GM12872 (cell line): Measurements from ENCODE around the gene TLR6.

Experiments
- CTCF ChIP-seq: IDR thresholded peaks from 3 replicates; pipeline ENCODE4 v1.5.1; 2011; ENCODE audit warnings: low read depth, mild to moderate bottlenecking, low read length, moderate library complexity; ENCODE audit not compliant: insufficient read depth

The TLR6 gene

GRCh38 chr4:38788317-38788716, 68.3 kb downstream of the TLR6 start:
- no peak for TF ChIP-seq CTCF

GRCh38 chr4:38787693-38788092, 68.9 kb downstream of the TLR6 start:
- no peak for TF ChIP-seq CTCF

GRCh38 chr4:38785901-38786402, 70.7 kb downstream of the TLR6 start:
- TF ChIP-seq CTCF = no peak

- TF ChIP-seq CTCF = no peak
Measured at GRCh38 chr4:38785041-38785790, 71.4 kb downstream of the TLR6 start.

GRCh38 chr4:38784141-38784540, 72.5 kb downstream of the TLR6 start:
- no peak for TF ChIP-seq CTCF

GRCh38 chr4:38783109-38783460, 73.5 kb downstream of the TLR6 start:
- no peak for TF ChIP-seq CTCF

GRCh38 chr4:38782452-38783108, 74.0 kb downstream of the TLR6 start, which contains the start of gene TLR10:
Gene TLR10, minus strand, starts transcription at chr4:38782990. Its CDS starts 7,400 bp downstream, at chr4:38775590.
- TF ChIP-seq CTCF = peak; percentile 59
